GM23338 (cell line): Measurements from ENCODE around the gene LARGE1.

Experiments used
- CTCF ChIP-seq, 2 experiments: fragments of 200-600 bp in 1 of 2; sonication (generic) in 1 of 2; conservative IDR thresholded peaks; 2 replicates each; pipeline versions ENCODE4 v1.5.1 to v1.6.1; 2016 to 2017; ENCODE audit warnings: antibody characterized with exemption in 2 of 2, low read depth in 2 of 2, mild to moderate bottlenecking in 2 of 2, moderate library complexity in 1 of 2
- EZH2 ChIP-seq: fragments of 200-600 bp; sonication (generic); IDR thresholded peaks from one replicate; pipeline ENCODE4 v1.8.0; 2017; ENCODE audit warnings: antibody characterized with exemption, mild to moderate bottlenecking, low read depth; ENCODE audit not compliant: unreplicated experiment
- EZH2phosphoT487 ChIP-seq: fragments of 200-600 bp; sonication (generic); IDR thresholded peaks from one replicate; pipeline ENCODE4 v1.8.1; 2018; ENCODE audit warnings: antibody characterized with exemption; ENCODE audit not compliant: unreplicated experiment
- JUNB ChIP-seq: IDR thresholded peaks from one replicate; pipeline ENCODE4 v1.6.1; 2016; ENCODE audit warnings: antibody characterized with exemption; ENCODE audit not compliant: unreplicated experiment
- POLR2AphosphoS5 ChIP-seq: IDR thresholded peaks from 2 replicates; pipeline ENCODE4 v1.6.1; 2016; ENCODE audit warnings: antibody characterized with exemption, low read depth
- STAT1 ChIP-seq: IDR thresholded peaks from one replicate; pipeline ENCODE4 v1.6.1; 2016; ENCODE audit warnings: antibody characterized with exemption; ENCODE audit not compliant: unreplicated experiment

DNA sequence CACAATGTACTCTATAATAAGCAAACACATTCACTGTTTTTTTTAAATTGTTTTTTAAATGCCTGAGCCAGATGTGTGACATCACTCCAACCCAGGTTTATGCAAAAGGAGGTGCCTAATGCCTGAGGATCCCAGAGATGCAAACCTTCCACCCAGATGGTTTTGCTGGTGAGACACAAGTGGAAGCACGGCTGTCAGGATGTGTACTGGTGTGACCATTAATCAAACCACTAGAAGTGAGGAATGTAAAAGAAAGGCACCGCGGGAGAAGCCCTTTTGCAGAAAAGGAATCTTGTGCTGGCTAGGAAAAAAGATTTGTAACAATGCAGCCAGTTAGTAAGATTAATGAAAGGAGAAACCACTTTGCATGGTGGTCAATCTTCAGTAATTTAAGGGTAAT is 407.4 kb downstream of the LARGE1 start:
- no peak for TF ChIP-seq POLR2AphosphoS5
- no peak for TF ChIP-seq EZH2
- no peak for TF ChIP-seq JUNB
- TF ChIP-seq CTCF (conservative IDR thresholded peaks at IDR 0.05; ENCODE audit: low read depth in 2 of 2) = no peak
- no peak for TF ChIP-seq EZH2phosphoT487
- TF ChIP-seq STAT1 = no peak
